ENCODE measurements around the gene PDLIM3.

DNA sequence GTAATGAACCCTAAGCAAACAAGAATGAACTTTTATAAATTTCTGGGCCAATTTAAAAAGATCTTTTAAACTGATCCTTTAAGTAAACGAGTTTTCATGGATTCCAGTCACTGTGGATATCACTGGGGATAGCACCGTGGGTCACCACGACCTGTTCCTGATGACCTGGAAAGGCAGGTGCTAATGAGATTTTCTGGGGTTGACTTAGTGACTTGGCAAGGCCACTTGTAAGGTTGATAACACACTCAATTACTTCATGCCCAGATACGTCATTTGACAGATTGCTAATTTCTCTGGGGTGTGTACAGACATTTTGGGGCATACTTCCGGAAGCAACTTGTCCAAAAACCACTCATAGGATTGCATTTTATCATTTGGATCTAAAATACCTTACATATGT lies 24.5 kb downstream of the PDLIM3 start:
- TF ChIP-seq, protein P1, sequence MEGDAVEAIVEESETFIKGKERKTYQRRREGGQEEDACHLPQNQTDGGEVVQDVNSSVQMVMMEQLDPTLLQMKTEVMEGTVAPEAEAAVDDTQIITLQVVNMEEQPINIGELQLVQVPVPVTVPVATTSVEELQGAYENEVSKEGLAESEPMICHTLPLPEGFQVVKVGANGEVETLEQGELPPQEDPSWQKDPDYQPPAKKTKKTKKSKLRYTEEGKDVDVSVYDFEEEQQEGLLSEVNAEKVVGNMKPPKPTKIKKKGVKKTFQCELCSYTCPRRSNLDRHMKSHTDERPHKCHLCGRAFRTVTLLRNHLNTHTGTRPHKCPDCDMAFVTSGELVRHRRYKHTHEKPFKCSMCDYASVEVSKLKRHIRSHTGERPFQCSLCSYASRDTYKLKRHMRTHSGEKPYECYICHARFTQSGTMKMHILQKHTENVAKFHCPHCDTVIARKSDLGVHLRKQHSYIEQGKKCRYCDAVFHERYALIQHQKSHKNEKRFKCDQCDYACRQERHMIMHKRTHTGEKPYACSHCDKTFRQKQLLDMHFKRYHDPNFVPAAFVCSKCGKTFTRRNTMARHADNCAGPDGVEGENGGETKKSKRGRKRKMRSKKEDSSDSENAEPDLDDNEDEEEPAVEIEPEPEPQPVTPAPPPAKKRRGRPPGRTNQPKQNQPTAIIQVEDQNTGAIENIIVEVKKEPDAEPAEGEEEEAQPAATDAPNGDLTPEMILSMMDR (IDR thresholded peaks at IDR 0.05) = no peak
- no peak for TF ChIP-seq YY1 (IDR thresholded peaks at IDR 0.05; ENCODE audit: low read depth)
- TF ChIP-seq POLR2AphosphoS5 (IDR thresholded peaks at IDR 0.05; ENCODE audit: low read depth, low read length) = no peak
- TF ChIP-seq PBX3 (IDR thresholded peaks at IDR 0.05) = no peak
- no peak for TF ChIP-seq RXRA (IDR thresholded peaks at IDR 0.05; ENCODE audit: borderline replicate concordance, low read depth)
